ENCODE results near the gene IFRD2.

The IFRD2 gene

DNA sequence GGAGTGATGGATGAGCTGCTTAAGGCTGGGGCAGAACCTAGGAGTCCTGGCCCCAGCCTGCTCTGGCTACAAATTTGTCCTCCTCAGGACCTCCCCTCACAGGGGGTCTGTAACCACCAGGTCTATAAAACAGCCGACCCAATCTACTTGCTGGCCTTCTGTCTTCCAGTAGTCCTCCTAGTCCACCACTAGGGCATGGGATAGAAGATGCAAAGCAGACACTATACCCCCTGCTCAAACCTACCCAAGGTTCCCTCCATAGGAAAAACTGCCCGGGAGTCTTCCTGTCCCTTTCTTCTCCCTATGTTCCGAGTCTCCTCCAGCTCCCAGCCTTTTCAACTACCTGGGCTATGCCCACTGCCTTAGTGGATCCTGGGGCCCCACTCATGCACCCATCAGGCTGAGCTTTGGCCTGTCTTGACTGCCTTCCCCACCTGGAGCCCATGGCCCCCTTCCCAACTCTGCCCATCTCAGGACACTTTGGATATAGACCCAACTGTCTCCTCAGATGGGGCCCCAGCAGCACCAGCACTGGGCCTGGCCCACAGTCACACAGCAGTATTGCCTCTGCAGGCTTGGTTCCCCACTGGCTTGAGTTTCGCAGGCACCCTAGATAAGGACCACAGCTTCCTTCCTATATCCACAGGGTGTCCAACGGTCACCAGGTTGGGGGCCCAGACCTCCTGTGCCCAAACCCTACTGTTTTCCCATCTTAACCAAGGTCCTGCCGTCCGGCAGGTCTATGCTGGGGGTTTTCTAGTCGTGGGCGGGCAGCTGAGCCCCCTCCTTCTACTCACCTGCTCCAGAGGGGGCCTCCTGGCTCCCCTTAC, 5.9 kb upstream of the IFRD2 start:
- TF ChIP-seq, protein P1, sequence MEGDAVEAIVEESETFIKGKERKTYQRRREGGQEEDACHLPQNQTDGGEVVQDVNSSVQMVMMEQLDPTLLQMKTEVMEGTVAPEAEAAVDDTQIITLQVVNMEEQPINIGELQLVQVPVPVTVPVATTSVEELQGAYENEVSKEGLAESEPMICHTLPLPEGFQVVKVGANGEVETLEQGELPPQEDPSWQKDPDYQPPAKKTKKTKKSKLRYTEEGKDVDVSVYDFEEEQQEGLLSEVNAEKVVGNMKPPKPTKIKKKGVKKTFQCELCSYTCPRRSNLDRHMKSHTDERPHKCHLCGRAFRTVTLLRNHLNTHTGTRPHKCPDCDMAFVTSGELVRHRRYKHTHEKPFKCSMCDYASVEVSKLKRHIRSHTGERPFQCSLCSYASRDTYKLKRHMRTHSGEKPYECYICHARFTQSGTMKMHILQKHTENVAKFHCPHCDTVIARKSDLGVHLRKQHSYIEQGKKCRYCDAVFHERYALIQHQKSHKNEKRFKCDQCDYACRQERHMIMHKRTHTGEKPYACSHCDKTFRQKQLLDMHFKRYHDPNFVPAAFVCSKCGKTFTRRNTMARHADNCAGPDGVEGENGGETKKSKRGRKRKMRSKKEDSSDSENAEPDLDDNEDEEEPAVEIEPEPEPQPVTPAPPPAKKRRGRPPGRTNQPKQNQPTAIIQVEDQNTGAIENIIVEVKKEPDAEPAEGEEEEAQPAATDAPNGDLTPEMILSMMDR (IDR thresholded peaks at IDR 0.05; ENCODE audit: borderline replicate concordance, control extremely low read depth, extremely low read depth, insufficient read depth, missing control alignments), result no peak
- no peak for DNase-seq (ENCODE audit: low spot score)
- in situ Hi-C loops (cut with MboI; ENCODE audit: low sequenced_read_pairs, unreplicated experiment), result no loop called here

DNA sequence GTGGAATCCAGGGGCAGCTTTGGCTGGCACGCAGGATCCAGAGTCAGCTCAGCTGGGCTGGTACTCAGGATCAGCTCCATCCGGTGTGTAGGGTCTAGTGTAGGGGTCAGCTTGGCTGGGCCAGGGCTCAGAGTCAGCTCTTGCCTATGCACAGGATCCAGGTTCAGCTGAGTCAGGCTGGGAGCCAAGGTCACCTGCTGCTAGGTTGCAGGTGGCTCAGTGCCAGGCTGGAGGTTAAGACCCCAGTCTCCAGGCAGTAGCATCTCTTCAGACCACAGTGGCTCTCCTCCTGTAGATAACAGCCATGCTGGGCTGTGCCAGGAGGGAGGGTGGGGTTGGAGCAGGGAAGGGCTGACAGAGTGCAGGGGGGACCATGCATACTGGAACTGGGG, 5.2 kb upstream of the IFRD2 start:
- in situ Hi-C loops (cut with MboI; ENCODE audit: low sequenced_read_pairs, unreplicated experiment), result no loop called here
- TF ChIP-seq, protein P1 (IDR thresholded peaks at IDR 0.05; ENCODE audit: borderline replicate concordance, control extremely low read depth, extremely low read depth, insufficient read depth, missing control alignments), result no peak
- no peak for DNase-seq (ENCODE audit: low spot score)

DNA sequence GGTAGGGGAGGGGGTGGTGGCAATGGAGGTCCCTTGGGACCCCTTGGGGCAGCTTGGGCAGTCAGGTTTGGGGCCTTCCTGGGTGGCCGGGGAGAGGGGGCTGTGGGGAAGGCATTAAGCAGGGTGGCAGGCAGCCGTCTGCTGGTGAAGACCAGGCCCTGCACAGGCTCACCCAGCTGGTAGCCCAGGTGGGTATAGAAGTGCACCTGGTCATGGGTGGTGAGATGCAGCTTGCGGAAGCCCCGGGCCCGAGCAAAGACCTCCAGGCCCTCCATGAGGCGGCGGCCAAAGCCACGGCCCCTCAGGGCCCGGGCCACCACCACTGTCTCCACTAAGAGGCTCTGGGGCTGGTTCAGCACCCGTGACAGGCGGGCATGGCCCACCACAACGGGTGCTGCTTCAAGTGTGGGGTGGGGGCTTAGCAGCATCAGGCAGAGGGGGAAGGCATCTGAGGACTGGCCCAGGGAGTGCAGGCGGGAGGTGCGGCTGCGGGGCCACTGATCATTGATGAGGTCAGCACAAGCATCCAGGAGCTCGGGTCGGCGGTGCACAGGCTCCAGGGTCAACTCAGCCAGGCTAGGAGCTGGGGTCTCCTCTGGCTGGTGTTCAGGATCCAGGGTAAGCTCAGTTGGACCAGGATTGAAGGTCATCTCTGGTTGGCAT, 4.6 kb upstream of the IFRD2 start:
- TF ChIP-seq, protein P1 (IDR thresholded peaks at IDR 0.05; ENCODE audit: borderline replicate concordance, control extremely low read depth, extremely low read depth, insufficient read depth, missing control alignments), result no peak
- in situ Hi-C loops (cut with MboI; ENCODE audit: low sequenced_read_pairs, unreplicated experiment), result no loop called here

DNA sequence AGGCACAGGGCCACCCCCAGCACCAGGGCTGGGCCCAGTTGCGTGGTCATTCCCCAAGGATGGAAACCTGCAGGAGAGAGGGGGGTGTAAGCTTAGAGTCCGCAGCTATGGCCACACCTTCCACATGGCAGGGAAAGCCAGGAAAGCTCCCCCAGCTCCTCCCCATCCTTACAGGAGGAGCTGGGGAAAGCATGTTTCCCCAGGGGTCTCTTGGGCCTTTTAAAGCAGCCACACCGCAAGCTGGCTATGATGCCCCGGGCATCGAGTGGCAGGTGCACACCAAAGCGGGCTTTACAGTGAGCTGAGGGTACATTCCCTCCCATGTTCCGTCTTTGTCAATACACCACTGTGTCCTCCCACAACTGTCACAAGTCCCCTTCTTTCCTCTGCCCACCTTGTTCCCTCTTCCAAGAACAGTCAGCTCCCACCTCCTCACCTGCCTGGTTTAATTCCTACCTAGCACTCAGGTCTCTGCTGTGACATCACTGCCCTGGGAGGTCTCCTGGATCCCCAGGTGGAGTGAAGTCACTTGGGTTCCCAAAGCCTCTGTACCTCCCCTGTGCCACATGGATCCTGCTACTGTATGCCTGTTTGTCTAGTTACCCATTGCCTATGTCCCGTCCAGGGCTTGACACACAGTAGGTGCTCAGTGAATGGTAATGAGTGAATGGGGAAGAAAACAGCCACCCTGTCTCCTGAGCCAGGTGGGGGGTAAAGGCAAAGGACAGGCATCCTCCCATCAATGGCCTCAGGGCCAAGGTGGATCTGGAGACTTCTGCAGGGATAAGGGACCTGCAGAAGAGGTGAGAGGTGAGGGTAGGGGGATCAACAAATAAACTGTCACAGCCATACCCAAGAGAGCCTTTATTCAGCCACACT, 3.6 kb upstream of the IFRD2 start:
- TF ChIP-seq, protein P1 (IDR thresholded peaks at IDR 0.05; ENCODE audit: borderline replicate concordance, control extremely low read depth, extremely low read depth, insufficient read depth, missing control alignments), result no peak
- DNase-seq (ENCODE audit: low spot score), result no peak
- in situ Hi-C loops (cut with MboI; ENCODE audit: low sequenced_read_pairs, unreplicated experiment), result no loop called here

More for the DNA sequence above, 4.6 kb upstream of the IFRD2 start:
- no peak for DNase-seq (ENCODE audit: low spot score)

DNA sequence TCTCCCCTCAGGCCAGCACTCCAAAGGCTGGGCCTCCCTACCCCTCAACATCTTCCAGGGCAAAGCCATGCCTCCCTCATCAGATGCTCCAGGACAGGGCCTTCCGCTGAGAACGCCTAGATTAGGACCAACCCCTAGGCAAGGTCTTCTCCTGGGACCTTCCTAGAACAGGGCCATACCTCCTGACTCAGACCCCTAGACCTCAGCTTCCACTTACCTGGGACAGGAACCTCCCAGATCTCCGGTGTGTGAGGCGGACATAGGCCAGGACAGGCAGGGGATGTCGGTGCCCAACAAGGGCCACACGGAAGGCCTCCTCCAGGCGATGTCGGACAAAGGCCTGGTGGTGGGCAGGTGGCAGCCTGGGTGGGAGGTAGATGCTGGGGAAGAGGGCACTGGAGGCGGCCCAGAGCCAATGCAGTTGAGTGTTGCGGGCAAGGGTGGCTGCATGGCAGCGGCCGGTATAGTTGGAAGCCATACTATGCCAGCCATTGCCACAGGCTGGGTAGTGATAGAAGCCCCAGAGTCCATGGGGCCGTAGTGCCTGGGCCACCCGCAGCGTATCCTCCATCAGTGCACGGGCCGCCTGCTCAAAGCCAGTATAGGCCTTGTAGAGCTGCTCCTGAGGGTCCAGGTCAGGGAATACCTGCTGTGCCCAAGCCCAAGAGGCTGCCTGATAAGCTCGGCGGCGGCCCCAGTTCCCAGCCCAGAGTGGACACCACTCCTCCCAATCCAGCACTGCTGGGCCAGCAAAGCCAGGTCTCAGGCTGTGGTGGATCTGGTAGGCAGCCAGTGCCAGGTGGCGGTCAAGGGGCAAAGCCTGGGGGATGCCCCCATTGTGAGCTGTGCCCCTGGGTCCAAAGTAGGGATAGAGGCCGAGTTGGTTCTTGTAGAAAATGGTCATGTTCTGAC, 2.5 kb upstream of the IFRD2 start:
- no peak for DNase-seq (ENCODE audit: low spot score)
- in situ Hi-C loops (cut with MboI; ENCODE audit: low sequenced_read_pairs, unreplicated experiment), result no loop called here
- TF ChIP-seq, protein P1 (IDR thresholded peaks at IDR 0.05; ENCODE audit: borderline replicate concordance, control extremely low read depth, extremely low read depth, insufficient read depth, missing control alignments), result no peak

Data from GM13976 (cell line).